ENCODE data around the gene PNRC2. TPM values are rescaled to one million over a fixed set of nuclear protein-coding genes. Genes with fewer than 3 reads are reported as not detected.
"Not testable (repeated sequence)": the region's sequence is repeated elsewhere in the genome, so short reads cannot be mapped to it uniquely, and the experiment has no call there.

Gene PNRC2
- polyA plus RNA-seq, 3 donors = 71.7 to 89.7 (median 71.7) TPM

- Histone ChIP-seq H3K79me2 (ENCODE audit: insufficient read depth, low read length) (peaks cover 45% of the 10 kb centered on the region), H3K4me1 (ENCODE audit: control insufficient read depth in 1 of 2, insufficient read depth in 2 of 2, low read length in 2 of 2) (peaks cover 22 to 39% of the 10 kb centered on the region in 2 donors), H3K27me3 (ENCODE audit: control insufficient read depth in 2 of 2, insufficient read depth in 2 of 2, low read length in 2 of 2) (no peaks in the 10 kb centered on the region), H4K20me1 (ENCODE audit: insufficient read depth, low read length) (peaks cover 33% of the 10 kb centered on the region), H3K27ac (ENCODE audit: low read depth in 1 of 2, low read length in 2 of 2) (peak overlapping the region; percentile 94 to 98), H3K4me2 (replicated peaks; ENCODE audit: extremely low read depth, low read length, poor library complexity, severe bottlenecking) (peak overlapping the region; percentile 84), H3K9ac (ENCODE audit: insufficient read depth, low read length, poor library complexity, severe bottlenecking) (peak overlapping the region; percentile 98), H2AFZ (ENCODE audit: insufficient read depth, low read depth, low read length, poor library complexity, severe bottlenecking) (peak overlapping the region; percentile 92), H3K4me3 (replicated peaks in 1 of 3; ENCODE audit: low read depth in 2 of 3, low read length in 3 of 3) (peak overlapping the region; percentile 72 to 95 (median 93)), H3K36me3 (replicated peaks in 1 of 2; ENCODE audit: control insufficient read depth in 1 of 2, insufficient read depth in 2 of 2, low read length in 2 of 2) (peaks cover 9 to 20% of the 10 kb centered on the region in 2 donors), H3K9me3 (replicated peaks in 1 of 2; ENCODE audit: control insufficient read depth in 1 of 2, insufficient read depth in 1 of 2, low read length in 2 of 2) (no peaks in the 10 kb centered on the region)
- Mint-ChIP-seq H3K9me3 (no peaks in the 10 kb centered on the region), H3K27me3 (ENCODE audit: low read depth in 3 of 3) (peaks cover 0 to 2% (median 0%) of the 10 kb centered on the region in 3 donors), H3K4me3 (peak overlapping the region; percentile 82 to 97), H3K4me1 (peaks cover 40% of the 10 kb centered on the region), H3K36me3 (peaks cover 7 to 10% of the 10 kb centered on the region in 2 donors), H3K27ac (peak overlapping the region; percentile 89 to 98 (median 96))
- intact Hi-C loops (cut with micrococcal nuclease) = no loop called here
- no peak for TF ChIP-seq CTCF (IDR thresholded peaks at IDR 0.05)
- DNase-seq = peak; percentile 46 to 54 (median 50)
- 20% methylated on average over 1 of the region's 6 CpGs for WGBS (ENCODE audit: insufficient coverage)
Observed at GRCh38 chr1:23980728-23981070, 21.1 kb downstream of the PNRC2 start.

- Mint-ChIP-seq H3K9me3 (no peaks in the 10 kb centered on the region), H3K4me1 (peaks cover 9% of the 10 kb centered on the region), H3K4me3 (no peak overlapping the region), H3K27me3 (ENCODE audit: low read depth in 3 of 3) (peaks cover 0 to 2% (median 0%) of the 10 kb centered on the region in 3 donors), H3K36me3 (no peaks in the 10 kb centered on the region), H3K27ac (no peak overlapping the region)
- no peak overlapping the region for H3K4me2 ChIP-seq (replicated peaks; ENCODE audit: extremely low read depth, low read length, poor library complexity, severe bottlenecking)
- no peaks in the 10 kb centered on the region for H3K27me3 ChIP-seq (ENCODE audit: control insufficient read depth in 2 of 2, insufficient read depth in 2 of 2, low read length in 2 of 2)
- H2AFZ ChIP-seq (ENCODE audit: insufficient read depth, low read depth, low read length, poor library complexity, severe bottlenecking) = no peak overlapping the region
- H3K4me1 ChIP-seq (ENCODE audit: control insufficient read depth in 1 of 2, insufficient read depth in 2 of 2, low read length in 2 of 2) = peaks cover 7 to 12% of the 10 kb centered on the region in 2 donors
- no CpG with 5 or more reads among the region's 5 CpGs for WGBS (ENCODE audit: insufficient coverage)
- TF ChIP-seq CTCF (IDR thresholded peaks at IDR 0.05) = no peak
- intact Hi-C loops (cut with micrococcal nuclease) = no loop called here
- no peaks in the 10 kb centered on the region for H3K36me3 ChIP-seq (replicated peaks in 1 of 2; ENCODE audit: control insufficient read depth in 1 of 2, insufficient read depth in 2 of 2, low read length in 2 of 2)
- no peak overlapping the region for H3K4me3 ChIP-seq (replicated peaks in 1 of 3; ENCODE audit: low read depth in 2 of 3, low read length in 3 of 3)
- peaks cover 6% of the 10 kb centered on the region for H3K79me2 ChIP-seq (ENCODE audit: insufficient read depth, low read length)
- no peak overlapping the region for H3K27ac ChIP-seq (ENCODE audit: low read depth in 1 of 2, low read length in 2 of 2)
- no peak overlapping the region for H3K9ac ChIP-seq (ENCODE audit: insufficient read depth, low read length, poor library complexity, severe bottlenecking)
- H4K20me1 ChIP-seq (ENCODE audit: insufficient read depth, low read length) = peaks cover 1% of the 10 kb centered on the region
- DNase-seq = no peak
- no peaks in the 10 kb centered on the region for H3K9me3 ChIP-seq (replicated peaks in 1 of 2; ENCODE audit: control insufficient read depth in 1 of 2, insufficient read depth in 1 of 2, low read length in 2 of 2)
Observed at GRCh38 chr1:23984417-23985186, 25.0 kb downstream of the PNRC2 start.

GRCh38 chr1:23987038-23987437, 27.4 kb downstream of the PNRC2 start:
- no CpG with 5 or more reads among the region's 23 CpGs for WGBS (ENCODE audit: insufficient coverage)
- H3K27ac ChIP-seq (ENCODE audit: low read depth in 1 of 2, low read length in 2 of 2); DNase-seq; H3K36me3 Mint-ChIP-seq; H3K27me3 ChIP-seq (ENCODE audit: control insufficient read depth in 2 of 2, insufficient read depth in 2 of 2, low read length in 2 of 2); H3K4me1 Mint-ChIP-seq; H3K9me3 ChIP-seq (replicated peaks in 1 of 2; ENCODE audit: control insufficient read depth in 1 of 2, insufficient read depth in 1 of 2, low read length in 2 of 2); H3K9ac ChIP-seq (ENCODE audit: insufficient read depth, low read length, poor library complexity, severe bottlenecking); H3K79me2 ChIP-seq (ENCODE audit: insufficient read depth, low read length); H3K4me3 Mint-ChIP-seq; H3K4me3 ChIP-seq (replicated peaks in 1 of 3; ENCODE audit: low read depth in 2 of 3, low read length in 3 of 3); H3K9me3 Mint-ChIP-seq; H3K4me2 ChIP-seq (replicated peaks; ENCODE audit: extremely low read depth, low read length, poor library complexity, severe bottlenecking); intact Hi-C loops (cut with micrococcal nuclease); H3K4me1 ChIP-seq (ENCODE audit: control insufficient read depth in 1 of 2, insufficient read depth in 2 of 2, low read length in 2 of 2); H3K27ac Mint-ChIP-seq; H3K27me3 Mint-ChIP-seq (ENCODE audit: low read depth in 3 of 3); H3K36me3 ChIP-seq (replicated peaks in 1 of 2; ENCODE audit: control insufficient read depth in 1 of 2, insufficient read depth in 2 of 2, low read length in 2 of 2); H2AFZ ChIP-seq (ENCODE audit: insufficient read depth, low read depth, low read length, poor library complexity, severe bottlenecking); H4K20me1 ChIP-seq (ENCODE audit: insufficient read depth, low read length): not testable (repeated sequence)

Data from CD14-positive monocyte (primary cell).